HCT116 (cell line): Measurements from ENCODE around the gene SYNPR. TPM values are rescaled to one million over a fixed set of nuclear protein-coding genes. Genes with fewer than 3 reads are reported as not detected.

Experiments
- ATAC-seq: fragments of 200-7000 bp; cut with Tn5 transposase; 2 replicates; pipeline ENCODE4 v1.9.1; 2020; ENCODE audit warnings: mild to moderate bottlenecking, moderate library complexity
- BruUV-seq: library from RNA; stranded (reverse); fragments of 400-500 nt; replicated peaks from 2 replicates; lab custom pipeline; 2021; lab: Mats Ljungman, UMichigan
- CTCF ChIA-PET: fragments of 300-600 bp; sonication (Branson Sonifier 250); formaldehyde crosslinking; loops from one replicate; lab custom pipeline; 2021; ENCODE audit warnings: antibody characterized with exemption; lab: Charles Lee
- POLR2A ChIA-PET: fragments of 300-600, 350-600 bp; sonication (Branson Sonifier 250); formaldehyde crosslinking; loops from one replicate; lab custom pipeline; 2021; ENCODE audit warnings: antibody characterized with exemption; lab: Charles Lee
- RAD21 ChIA-PET, 2 experiments: fragments of 300-600 bp; sonication (Branson Sonifier 250); formaldehyde crosslinking; loops; one replicate each; lab custom pipeline; 2023; ENCODE audit warnings: low total read pairs in 2 of 2; ENCODE audit not compliant: uncharacterized antibody in 2 of 2, unreplicated experiment in 2 of 2, low non-redundant PET in 1 of 2; lab: Charles Lee
- DNase-seq: peaks from one replicate; pipeline ENCODE4 v3.0.0-alpha.2; 2010; ENCODE audit warnings: low read depth, low spot score
- H2AFZ ChIP-seq: fragments of 200-600 bp; shearing (Covaris generic), sonication (generic); 2 replicates; pipeline ENCODE4 v1.6.1; 2017; ENCODE audit warnings: low read depth, mixed run types, mixed read lengths, antibody characterized with exemption, low read length; ENCODE audit not compliant: poor library complexity, severe bottlenecking
- H3K27ac ChIP-seq: 2 replicates; pipeline ENCODE4 v1.5.1; 2012; ENCODE audit warnings: low read depth, low read length
- H3K27me3 ChIP-seq: fragments of 200-600 bp; sonication (generic); 2 replicates; pipeline ENCODE4 v1.6.1; 2016; ENCODE audit warnings: mixed run types, low read length, mixed read lengths; ENCODE audit not compliant: insufficient read depth
- H3K36me3 ChIP-seq, 2 experiments: fragments of 200-500 bp in 1 of 2; fragments of 200-600 bp in 1 of 2; sonication (Bioruptor generic) in 1 of 2; sonication (generic) in 1 of 2; 2 replicates each; pipeline versions ENCODE4 v1.5.1 to v1.6.1; 2014 to 2016; ENCODE audit warnings: low read length in 2 of 2, inconsistent platforms in 1 of 2, mixed read lengths in 1 of 2, mixed run types in 1 of 2; ENCODE audit not compliant: insufficient read depth in 2 of 2, control insufficient read depth in 1 of 2
- H3K4me1 ChIP-seq, 2 experiments: fragments of 200-600 bp in 1 of 2; sonication (generic) in 1 of 2; 2 replicates each; pipeline versions ENCODE4 v1.5.1 to v1.6.1; 2012 to 2017; ENCODE audit warnings: low read length in 2 of 2, inconsistent platforms in 1 of 2, mild to moderate bottlenecking in 1 of 2, mixed read lengths in 1 of 2, mixed run types in 1 of 2, moderate library complexity in 1 of 2; ENCODE audit not compliant: insufficient read depth in 2 of 2, control insufficient read depth in 1 of 2
- H3K4me2 ChIP-seq: fragments of 200-600 bp; sonication (generic); 2 replicates; pipeline ENCODE4 v1.6.1; 2017; ENCODE audit warnings: mixed run types, low read length, mixed read lengths
- H3K4me3 ChIP-seq, 2 experiments: fragments of 200-600 bp in 1 of 2; sonication (generic) in 1 of 2; replicated peaks in 1 of 2; 2 replicates each; pipeline ENCODE4 v1.5.1; 2011 to 2016; ENCODE audit warnings: low read length in 2 of 2, control low read depth in 1 of 2, low read depth in 1 of 2, mild to moderate bottlenecking in 1 of 2, mixed read lengths in 1 of 2, mixed run types in 1 of 2
- H3K79me2 ChIP-seq: fragments of 200-600 bp; sonication (generic); 2 replicates; pipeline ENCODE4 v1.6.1; 2017; ENCODE audit warnings: mild to moderate bottlenecking, mixed run types, low read length, moderate library complexity, mixed read lengths; ENCODE audit not compliant: insufficient read depth
- H3K9ac ChIP-seq: fragments of 200-600 bp; sonication (generic); 2 replicates; pipeline ENCODE4 v1.6.1; 2016; ENCODE audit warnings: low read length, mixed read lengths
- H3K9me2 ChIP-seq: fragments of 200-600 bp; sonication (generic), shearing (Covaris generic); 2 replicates; pipeline ENCODE4 v1.6.1; 2017; ENCODE audit warnings: mixed run types, mild to moderate bottlenecking, moderate library complexity; ENCODE audit not compliant: insufficient read depth
- H3K9me3 ChIP-seq, 2 experiments: fragments of 200-500 bp in 1 of 2; fragments of 200-600 bp in 1 of 2; sonication (Bioruptor generic) in 1 of 2; sonication (generic) in 1 of 2; 2 replicates each; pipeline ENCODE4 v1.6.1; 2014 to 2017; ENCODE audit warnings: low read length in 2 of 2, mixed read lengths in 2 of 2, inconsistent platforms in 1 of 2, low read depth in 1 of 2, mild to moderate bottlenecking in 1 of 2, mixed run types in 1 of 2, moderate library complexity in 1 of 2; ENCODE audit not compliant: control insufficient read depth in 1 of 2, insufficient read depth in 1 of 2
- H4K20me1 ChIP-seq: fragments of 200-600 bp; sonication (generic), shearing (Covaris generic); 2 replicates; pipeline ENCODE4 v1.6.1; 2017; ENCODE audit warnings: mixed run types, mild to moderate bottlenecking, moderate library complexity; ENCODE audit not compliant: insufficient read depth
- EGR1 ChIP-seq: IDR thresholded peaks from 2 replicates; pipeline ENCODE4 v1.6.1; 2012; ENCODE audit warnings: low read depth
- ELF1 ChIP-seq: IDR thresholded peaks from 2 replicates; pipeline ENCODE4 v1.6.1; 2012; ENCODE audit warnings: low read depth, borderline replicate concordance
- EZH2 ChIP-seq: fragments of 200-600 bp; sonication (generic); IDR thresholded peaks from 2 replicates; pipeline ENCODE4 v1.6.1; 2017; ENCODE audit warnings: antibody characterized with exemption, mixed run types
- EZH2phosphoT487 ChIP-seq: fragments of 200-600 bp; IDR thresholded peaks from 2 replicates; pipeline ENCODE4 v1.6.1; 2018; ENCODE audit warnings: antibody characterized with exemption, borderline replicate concordance
- FOSL1 ChIP-seq: IDR thresholded peaks from 2 replicates; pipeline ENCODE4 v1.6.1; 2012; ENCODE audit warnings: low read depth
- JUND ChIP-seq: IDR thresholded peaks from 2 replicates; pipeline ENCODE4 v1.6.1; 2012
- POLR2AphosphoS5 ChIP-seq: IDR thresholded peaks from 2 replicates; pipeline ENCODE4 v1.6.1; 2011; ENCODE audit warnings: mild to moderate bottlenecking, low read depth, low read length, moderate library complexity
- SRF ChIP-seq: IDR thresholded peaks from 2 replicates; pipeline ENCODE4 v1.6.1; 2012; ENCODE audit warnings: low read depth
- TCF7L2 ChIP-seq: IDR thresholded peaks from 2 replicates; pipeline ENCODE4 v1.7.0; 2011; ENCODE audit warnings: borderline replicate concordance, inconsistent platforms; ENCODE audit not compliant: insufficient read depth, insufficient read length; ENCODE audit errors: extremely low read depth
- YY1 ChIP-seq: IDR thresholded peaks from 2 replicates; pipeline ENCODE4 v1.6.1; 2011; ENCODE audit warnings: low read length, low read depth, moderate library complexity, mild to moderate bottlenecking; ENCODE audit not compliant: insufficient replicate concordance; ENCODE audit errors: extremely low read depth
- intact Hi-C: fragments of 100-400 bp; cut with micrococcal nuclease; formaldehyde crosslinking; loops from 2 replicates; pipeline ENCODE4 v1.10.0; 2022
- total RNA-seq: library from RNA; stranded (reverse); gene quantifications from one replicate; pipeline ENCODE4 v1.2.1, GENCODE V29; 2021; ENCODE audit not compliant: unreplicated experiment
- TF ChIP-seq, protein P1 (sequence below): IDR thresholded peaks from 2 replicates; pipeline ENCODE4 v1.6.1; 2012
- TF ChIP-seq, protein P2 (sequence below): IDR thresholded peaks from 2 replicates; pipeline ENCODE4 v1.6.1; 2011; ENCODE audit warnings: mild to moderate bottlenecking, low read length, moderate library complexity; ENCODE audit not compliant: insufficient replicate concordance; ENCODE audit errors: extremely low read depth

SYNPR gene
- total RNA-seq, 1 experiment from 2014 or later, result not detected

DNA sequence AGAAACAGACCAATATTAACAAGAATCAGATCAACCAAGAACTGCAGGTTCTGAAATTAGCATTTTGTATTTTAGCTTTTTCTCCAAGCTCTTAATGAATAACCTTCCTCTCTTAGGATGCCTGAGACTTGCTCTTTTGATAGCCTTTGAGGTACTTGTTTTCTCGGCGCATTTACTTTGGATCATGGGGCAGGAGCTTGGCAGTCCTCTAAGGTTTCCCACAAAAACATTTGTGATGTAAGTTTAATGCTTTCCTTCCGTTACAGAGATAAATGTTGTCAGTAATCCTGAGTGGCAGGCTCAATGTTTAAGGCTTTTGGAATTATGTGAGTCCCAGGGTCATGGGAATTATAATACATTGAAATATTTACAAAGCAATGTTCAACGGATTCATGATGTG, 236.6 kb downstream of the SYNPR start:
- Histone ChIP-seq H3K27me3 (peaks cover 7% of the 10 kb centered on the region), H3K9me2 (no peaks in the 10 kb centered on the region), H3K4me2 (no peak overlapping the region), H3K79me2 (no peaks in the 10 kb centered on the region), H3K4me1 (no peaks in the 10 kb centered on the region), H3K9me3 (no peaks in the 10 kb centered on the region)
- intact Hi-C loops, result no loop called here
- no TSS peak for BruUV-seq
- no peak for DNase-seq
- ATAC-seq, result no peak
- ChIA-PET POLR2A (no interaction called here), CTCF (no interaction called here), RAD21 (no interaction called here)
- no peak for TF ChIP-seq EZH2
- no peak for TF ChIP-seq ELF1
- TF ChIP-seq, protein P1, sequence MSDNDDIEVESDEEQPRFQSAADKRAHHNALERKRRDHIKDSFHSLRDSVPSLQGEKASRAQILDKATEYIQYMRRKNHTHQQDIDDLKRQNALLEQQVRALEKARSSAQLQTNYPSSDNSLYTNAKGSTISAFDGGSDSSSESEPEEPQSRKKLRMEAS, result no peak
- TF ChIP-seq EZH2phosphoT487, result no peak
- no peak for TF ChIP-seq EGR1
- TF ChIP-seq POLR2AphosphoS5, result no peak
- TF ChIP-seq, protein P2, sequence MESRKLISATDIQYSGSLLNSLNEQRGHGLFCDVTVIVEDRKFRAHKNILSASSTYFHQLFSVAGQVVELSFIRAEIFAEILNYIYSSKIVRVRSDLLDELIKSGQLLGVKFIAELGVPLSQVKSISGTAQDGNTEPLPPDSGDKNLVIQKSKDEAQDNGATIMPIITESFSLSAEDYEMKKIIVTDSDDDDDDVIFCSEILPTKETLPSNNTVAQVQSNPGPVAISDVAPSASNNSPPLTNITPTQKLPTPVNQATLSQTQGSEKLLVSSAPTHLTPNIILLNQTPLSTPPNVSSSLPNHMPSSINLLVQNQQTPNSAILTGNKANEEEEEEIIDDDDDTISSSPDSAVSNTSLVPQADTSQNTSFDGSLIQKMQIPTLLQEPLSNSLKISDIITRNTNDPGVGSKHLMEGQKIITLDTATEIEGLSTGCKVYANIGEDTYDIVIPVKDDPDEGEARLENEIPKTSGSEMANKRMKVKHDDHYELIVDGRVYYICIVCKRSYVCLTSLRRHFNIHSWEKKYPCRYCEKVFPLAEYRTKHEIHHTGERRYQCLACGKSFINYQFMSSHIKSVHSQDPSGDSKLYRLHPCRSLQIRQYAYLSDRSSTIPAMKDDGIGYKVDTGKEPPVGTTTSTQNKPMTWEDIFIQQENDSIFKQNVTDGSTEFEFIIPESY, result no peak
- TF ChIP-seq JUND, result no peak
- no peak for TF ChIP-seq FOSL1
- no peak for TF ChIP-seq TCF7L2
- TF ChIP-seq YY1, result no peak
- TF ChIP-seq SRF, result no peak
- TF ChIP-seq, all 23 proteins: peak for 0
- Histone ChIP-seq H3K9ac (no peak overlapping the region), H3K4me3 (no peak overlapping the region), H4K20me1 (no peaks in the 10 kb centered on the region), H2AFZ (no peak overlapping the region), H3K36me3 (no peaks in the 10 kb centered on the region), H3K27ac (no peak overlapping the region)
